ENCODE measurements around the gene ATF5. TPM values are rescaled to one million over a fixed set of nuclear protein-coding genes. Genes with fewer than 3 reads are reported as not detected.

The ATF5 gene
- total RNA-seq, 1 experiment from 2014 or later: 19.2 TPM

DNA sequence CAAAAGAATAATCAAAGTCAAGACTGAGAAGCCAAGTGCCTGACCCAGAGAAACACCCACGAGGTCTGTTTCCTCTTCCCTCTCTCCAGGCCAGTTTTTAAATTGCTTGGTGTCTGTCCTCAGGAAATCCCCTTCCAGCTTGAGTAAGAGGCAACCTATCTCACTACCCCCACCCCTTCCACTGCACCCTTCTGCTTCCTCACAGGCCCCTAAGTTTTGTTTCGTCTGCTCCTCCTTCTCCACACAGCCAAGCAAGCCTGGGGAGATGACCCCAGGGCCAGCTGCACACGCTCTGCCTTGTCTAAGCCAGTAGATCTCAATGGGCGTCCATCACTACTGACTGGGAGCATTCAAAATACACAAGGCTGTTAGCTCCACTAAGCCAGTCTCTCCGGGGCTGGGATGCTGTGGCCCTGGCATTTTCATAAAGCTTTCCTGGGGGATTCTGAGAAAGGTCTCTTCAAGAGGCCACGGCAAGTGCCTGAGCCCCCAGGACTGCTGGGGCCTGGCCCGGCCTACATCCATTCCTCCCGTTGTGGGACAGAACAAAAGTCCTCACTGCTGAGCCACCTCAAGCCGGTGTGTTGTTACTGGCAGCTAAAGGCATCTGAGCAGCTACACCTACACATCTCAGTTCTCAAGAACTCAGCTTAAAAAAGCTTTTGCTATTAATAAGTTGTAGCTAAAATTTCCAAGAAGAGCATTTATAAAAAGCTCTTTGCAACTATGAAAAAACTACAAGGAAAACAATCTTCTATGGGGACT lies 17.4 kb upstream of the ATF5 start:
- Histone ChIP-seq H3K9me3 (ENCODE audit: insufficient read depth, low read depth) (no peaks in the 10 kb centered on the region), H3K9me2 (ENCODE audit: insufficient read depth) (no peaks in the 10 kb centered on the region), H3F3A (ENCODE audit: insufficient read depth, low read depth) (peaks cover 20% of the 10 kb centered on the region; the same call in 1 of the 2 replicates), H3K27ac (no peak overlapping the region), H3K4me2 (no peak overlapping the region), H2AFZ (no peak overlapping the region), H4K20me1 (ENCODE audit: insufficient read depth) (peaks cover 45% of the 10 kb centered on the region), H3K36me3 (ENCODE audit: low read depth) (peaks cover 44% of the 10 kb centered on the region), H3K4me1 (replicated peaks; ENCODE audit: insufficient read depth) (no peaks in the 10 kb centered on the region), H3K79me2 (ENCODE audit: low read depth) (peaks cover 12% of the 10 kb centered on the region; the same call in 1 of the 2 replicates), H3K27me3 (ENCODE audit: insufficient read depth, low read depth) (no peaks in the 10 kb centered on the region), H3K4me3 (no peak overlapping the region)
- CTCF ChIA-PET: no interaction called here
- TF ChIP-seq, protein P1, sequence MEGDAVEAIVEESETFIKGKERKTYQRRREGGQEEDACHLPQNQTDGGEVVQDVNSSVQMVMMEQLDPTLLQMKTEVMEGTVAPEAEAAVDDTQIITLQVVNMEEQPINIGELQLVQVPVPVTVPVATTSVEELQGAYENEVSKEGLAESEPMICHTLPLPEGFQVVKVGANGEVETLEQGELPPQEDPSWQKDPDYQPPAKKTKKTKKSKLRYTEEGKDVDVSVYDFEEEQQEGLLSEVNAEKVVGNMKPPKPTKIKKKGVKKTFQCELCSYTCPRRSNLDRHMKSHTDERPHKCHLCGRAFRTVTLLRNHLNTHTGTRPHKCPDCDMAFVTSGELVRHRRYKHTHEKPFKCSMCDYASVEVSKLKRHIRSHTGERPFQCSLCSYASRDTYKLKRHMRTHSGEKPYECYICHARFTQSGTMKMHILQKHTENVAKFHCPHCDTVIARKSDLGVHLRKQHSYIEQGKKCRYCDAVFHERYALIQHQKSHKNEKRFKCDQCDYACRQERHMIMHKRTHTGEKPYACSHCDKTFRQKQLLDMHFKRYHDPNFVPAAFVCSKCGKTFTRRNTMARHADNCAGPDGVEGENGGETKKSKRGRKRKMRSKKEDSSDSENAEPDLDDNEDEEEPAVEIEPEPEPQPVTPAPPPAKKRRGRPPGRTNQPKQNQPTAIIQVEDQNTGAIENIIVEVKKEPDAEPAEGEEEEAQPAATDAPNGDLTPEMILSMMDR (conservative IDR thresholded peaks at IDR 0.05): no peak
- TF ChIP-seq EZH2 (IDR thresholded peaks at IDR 0.05; ENCODE audit: low read depth): no peak
- DNase-seq: no peak
- no TSS peak for BruUV-seq (replicated peaks)
- POLR2A ChIA-PET (ENCODE audit: unreplicated experiment): no interaction called here
- intact Hi-C loops (cut with micrococcal nuclease; ENCODE audit: unreplicated experiment): no loop called here

DNA sequence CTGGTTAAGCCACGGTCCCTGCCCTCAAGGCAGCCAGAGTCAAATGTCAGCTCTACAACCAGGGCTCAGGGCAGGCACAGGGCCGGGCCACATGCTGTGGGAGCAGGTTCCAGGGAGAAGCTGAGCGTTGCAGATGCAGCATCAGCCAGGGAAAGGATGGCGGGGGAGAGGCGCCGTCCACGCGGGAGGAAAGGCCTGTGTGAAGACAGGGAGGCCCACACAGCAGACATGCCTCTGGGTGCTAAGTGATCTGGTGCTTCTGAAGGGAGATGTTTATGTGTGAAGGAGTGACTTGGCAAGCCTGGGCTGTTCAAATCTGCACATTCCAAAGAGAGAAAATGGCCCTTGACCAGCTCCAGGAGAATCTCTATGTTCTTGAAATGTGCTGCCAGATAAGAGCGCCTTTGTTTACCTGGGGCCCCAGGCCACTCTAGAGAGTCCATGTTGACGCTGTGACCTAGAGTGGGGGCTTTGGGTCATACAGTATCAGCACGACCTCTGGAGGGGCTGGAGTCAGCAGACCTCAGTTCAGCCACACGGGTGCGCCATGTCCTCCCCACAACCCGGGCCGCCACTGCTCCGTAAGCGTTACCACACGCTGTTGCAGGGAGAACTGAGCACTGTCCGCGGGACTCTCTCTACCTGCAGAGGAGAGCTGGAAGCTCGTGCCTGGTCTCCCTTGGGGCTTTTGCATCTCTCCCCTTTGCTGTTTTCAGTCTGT lies 15.9 kb upstream of the ATF5 start:
- no peak for DNase-seq
- Histone ChIP-seq H3K36me3 (ENCODE audit: low read depth) (peaks cover 49% of the 10 kb centered on the region), H3K27me3 (ENCODE audit: insufficient read depth, low read depth) (no peaks in the 10 kb centered on the region), H3K79me2 (ENCODE audit: low read depth) (peaks cover 24% of the 10 kb centered on the region), H3K9me2 (ENCODE audit: insufficient read depth) (no peaks in the 10 kb centered on the region), H2AFZ (no peak overlapping the region), H3K4me1 (replicated peaks; ENCODE audit: insufficient read depth) (no peaks in the 10 kb centered on the region), H4K20me1 (ENCODE audit: insufficient read depth) (peaks cover 51% of the 10 kb centered on the region), H3K27ac (no peak overlapping the region), H3F3A (ENCODE audit: insufficient read depth, low read depth) (peaks cover 20% of the 10 kb centered on the region; the same call in 1 of the 2 replicates), H3K9me3 (ENCODE audit: insufficient read depth, low read depth) (no peaks in the 10 kb centered on the region), H3K4me3 (no peak overlapping the region), H3K4me2 (no peak overlapping the region)
- ChIA-PET CTCF (no interaction called here), POLR2A (ENCODE audit: unreplicated experiment) (no interaction called here)
- intact Hi-C loops (cut with micrococcal nuclease; ENCODE audit: unreplicated experiment): no loop called here
- no TSS peak for BruUV-seq (replicated peaks)
- TF ChIP-seq, protein P1 (conservative IDR thresholded peaks at IDR 0.05): no peak
- TF ChIP-seq EZH2 (IDR thresholded peaks at IDR 0.05; ENCODE audit: low read depth): no peak

DNA sequence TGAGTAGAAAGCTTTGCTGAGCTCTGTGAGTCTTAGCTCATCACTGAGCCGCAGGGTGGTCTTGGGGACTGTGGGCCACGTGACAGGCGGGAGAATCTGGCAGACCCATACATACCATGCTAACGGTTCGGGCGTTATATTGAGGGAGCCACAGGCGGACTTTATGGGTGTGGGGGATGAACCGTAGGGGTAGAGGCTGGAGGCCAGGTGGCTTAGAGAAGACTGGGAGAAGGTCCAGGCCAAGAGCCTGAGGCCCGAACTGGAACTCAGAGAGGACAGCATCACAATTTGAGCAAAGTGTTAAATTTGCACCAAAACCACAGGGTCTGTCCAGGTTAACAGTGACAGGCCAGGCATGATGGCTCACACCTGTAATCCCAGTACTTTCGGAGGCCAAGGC lies 15.3 kb upstream of the ATF5 start:
- no peak for TF ChIP-seq EZH2 (IDR thresholded peaks at IDR 0.05; ENCODE audit: low read depth)
- DNase-seq: no peak
- ChIA-PET CTCF (no interaction called here), POLR2A (ENCODE audit: unreplicated experiment) (no interaction called here)
- no TSS peak for BruUV-seq (replicated peaks)
- no peak overlapping the region for H3K4me3 ChIP-seq
- H2AFZ ChIP-seq: no peak overlapping the region
- intact Hi-C loops (cut with micrococcal nuclease; ENCODE audit: unreplicated experiment): no loop called here
- H3K4me2 ChIP-seq: no peak overlapping the region
- peaks cover 20% of the 10 kb centered on the region; the same call in 1 of the 2 replicates for H3F3A ChIP-seq (ENCODE audit: insufficient read depth, low read depth)
- no peaks in the 10 kb centered on the region for H3K4me1 ChIP-seq (replicated peaks; ENCODE audit: insufficient read depth)
- H3K9me2 ChIP-seq (ENCODE audit: insufficient read depth): no peaks in the 10 kb centered on the region
- H3K27me3 ChIP-seq (ENCODE audit: insufficient read depth, low read depth): no peaks in the 10 kb centered on the region
- peaks cover 48% of the 10 kb centered on the region for H3K36me3 ChIP-seq (ENCODE audit: low read depth)
- H3K9me3 ChIP-seq (ENCODE audit: insufficient read depth, low read depth): no peaks in the 10 kb centered on the region
- peaks cover 28% of the 10 kb centered on the region for H3K79me2 ChIP-seq (ENCODE audit: low read depth)
- peaks cover 54% of the 10 kb centered on the region for H4K20me1 ChIP-seq (ENCODE audit: insufficient read depth)
- no peak overlapping the region for H3K27ac ChIP-seq
